Coronary artery (tissue), 2 donors: ENCODE results near the gene GNG14.
"Not testable (repeated sequence)": the region's sequence is repeated elsewhere in the genome, so short reads cannot be mapped to it uniquely, and the experiment has no call there.

ENCODE experiments used
- DNase-seq: peaks from one replicate; pipeline ENCODE4 v3.0.0-alpha.2; 2017; ENCODE audit warnings: low spot score
- H3K27ac ChIP-seq, 2 donors: fragments of 200-600 bp; sonication (generic); one replicate each; pipeline ENCODE4 v1.5.1; 2016 to 2019
- H3K4me3 ChIP-seq: fragments of 200-600 bp; sonication (generic); 2 replicates; pipeline ENCODE4 v1.5.1; 2016; ENCODE audit warnings: mild to moderate bottlenecking, moderate library complexity
- CTCF ChIP-seq: fragments of 200-600 bp; sonication (generic); IDR thresholded peaks from one replicate; pipeline ENCODE4 v1.5.1; 2019; ENCODE audit warnings: antibody characterized with exemption

The GNG14 gene

GRCh38 chr19:12687496-12688196 lies at the start of gene GNG14:
TSS of gene GNG14 (plus strand) at chr19:12687998. CDS start at chr19:12688049, 51 bp downstream.
- Histone ChIP-seq H3K4me3 (no peak within 1 kb of the TSS), H3K27ac (no peak within 1 kb of the TSS)
- DNase-seq: no peak
- TF ChIP-seq CTCF: no peak

GRCh38 chr19:12638611-12639182 lies 49.1 kb upstream of the GNG14 start:
- no peak overlapping the region for H3K27ac ChIP-seq
- H3K4me3 ChIP-seq: no peak overlapping the region
- TF ChIP-seq CTCF: no peak
- no peak for DNase-seq

GRCh38 chr19:12639901-12640613 lies 47.7 kb upstream of the GNG14 start:
- DNase-seq: peak; percentile 84
- peak; percentile 74 for TF ChIP-seq CTCF
- Histone ChIP-seq H3K4me3 (peak overlapping the region; percentile 60), H3K27ac (no peak overlapping the region)

GRCh38 chr19:12641456-12641855 lies 46.3 kb upstream of the GNG14 start:
- no peak overlapping the region for H3K27ac ChIP-seq
- no peak for DNase-seq
- no peak overlapping the region for H3K4me3 ChIP-seq
- TF ChIP-seq CTCF: no peak

- no peak for TF ChIP-seq CTCF
- no peak overlapping the region for H3K27ac ChIP-seq
- no peak overlapping the region for H3K4me3 ChIP-seq
- no peak for DNase-seq
Measured at GRCh38 chr19:12642506-12642905, 45.3 kb upstream of the GNG14 start.

- H3K27ac ChIP-seq, H3K4me3 ChIP-seq, DNase-seq: not testable (repeated sequence)
Measured at GRCh38 chr19:12643716-12644115, 44.1 kb upstream of the GNG14 start.

GRCh38 chr19:12646551-12646950 lies 41.2 kb upstream of the GNG14 start:
- TF ChIP-seq CTCF: no peak
- no peak for DNase-seq
- Histone ChIP-seq H3K4me3 (no peak overlapping the region), H3K27ac (no peak overlapping the region)
